GM21447 (cell line): ENCODE measurements around the gene FCGR2B.
A peak's percentile ranks its signal among the peaks of the same experiment; 100 is the strongest.
"Not testable (repeated sequence)": the region's sequence is repeated elsewhere in the genome, so short reads cannot be mapped to it uniquely, and the experiment has no call there.

Source experiments
- ATAC-seq: cut with Tn5 transposase; IDR thresholded peaks from one replicate; pipeline ENCODE4 v1.9.1; 2021; ENCODE audit not compliant: unreplicated experiment

FCGR2B gene

DNA sequence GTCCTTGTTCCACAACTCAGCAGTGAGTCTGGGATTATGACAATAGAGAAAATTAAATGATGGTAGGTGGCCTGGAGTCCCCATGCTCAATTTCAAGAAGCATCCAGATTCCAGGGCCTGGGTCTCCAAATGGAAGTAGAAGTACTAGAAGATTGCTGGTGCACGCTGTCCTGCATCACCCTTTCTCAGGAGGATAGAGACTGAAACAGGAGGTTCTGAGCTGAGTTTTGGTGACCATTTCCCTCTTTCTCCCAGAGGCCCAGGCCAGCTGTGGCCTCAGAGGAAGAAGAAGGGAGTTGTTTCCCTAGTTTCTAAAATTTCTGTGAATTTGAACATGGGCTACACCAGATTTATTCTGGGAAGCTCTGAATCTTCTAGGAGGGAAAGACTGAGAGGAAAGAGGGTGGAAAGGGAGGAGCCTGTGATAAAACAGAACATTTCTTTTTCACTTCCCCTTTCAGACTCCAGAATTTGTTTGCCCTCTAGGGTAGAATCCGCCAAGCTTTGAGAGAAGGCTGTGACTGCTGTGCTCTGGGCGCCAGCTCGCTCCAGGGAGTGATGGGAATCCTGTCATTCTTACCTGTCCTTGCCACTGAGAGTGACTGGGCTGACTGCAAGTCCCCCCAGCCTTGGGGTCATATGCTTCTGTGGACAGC is at the start of gene FCGR2B:
Gene FCGR2B, plus strand, starts transcription at position 460 of the 656 bp plus-strand sequence. Its CDS starts 99 bp downstream, at position 559.
- peak; percentile 65 for ATAC-seq

DNA sequence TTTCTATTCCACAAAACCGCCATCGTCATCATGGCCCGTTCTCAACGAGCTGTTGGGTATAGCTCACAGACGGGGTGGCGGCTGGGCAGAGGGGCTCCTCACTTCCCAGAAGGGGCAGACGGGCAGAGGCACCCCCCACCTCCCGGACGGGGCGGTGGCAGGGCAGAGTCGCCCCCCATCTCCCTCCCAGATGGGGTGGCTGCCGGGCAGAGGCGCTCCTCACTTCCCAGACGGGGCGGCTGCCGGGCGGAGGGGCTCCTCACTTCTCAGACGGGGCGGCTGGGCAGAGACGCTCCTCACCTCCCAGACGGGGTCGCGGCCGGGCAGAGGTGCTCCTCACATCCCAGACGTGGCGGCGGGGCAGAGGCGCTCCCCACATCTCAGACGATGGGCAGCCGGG is 46.5 kb upstream of the FCGR2B start:
- not testable (repeated sequence) for ATAC-seq

DNA sequence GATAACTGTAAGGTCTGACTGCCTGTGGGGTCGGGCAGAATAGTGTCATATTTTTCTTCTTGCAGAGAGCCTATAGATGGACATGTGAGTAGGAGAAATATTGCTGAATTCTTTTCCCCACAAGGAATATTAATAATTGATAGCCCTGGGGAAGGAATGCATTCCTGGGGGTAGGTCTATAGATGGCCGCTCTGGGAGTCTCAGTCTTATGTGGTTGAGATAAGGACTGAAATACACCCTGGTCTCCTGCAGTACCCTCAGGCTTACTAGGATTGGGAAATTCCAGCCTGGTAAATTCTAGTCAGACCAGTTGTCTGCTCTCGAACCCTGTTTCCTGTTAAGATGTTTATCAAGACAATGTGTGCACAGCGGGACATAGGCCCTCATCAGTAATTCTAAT is 44.4 kb upstream of the FCGR2B start:
- not testable (repeated sequence) for ATAC-seq

DNA sequence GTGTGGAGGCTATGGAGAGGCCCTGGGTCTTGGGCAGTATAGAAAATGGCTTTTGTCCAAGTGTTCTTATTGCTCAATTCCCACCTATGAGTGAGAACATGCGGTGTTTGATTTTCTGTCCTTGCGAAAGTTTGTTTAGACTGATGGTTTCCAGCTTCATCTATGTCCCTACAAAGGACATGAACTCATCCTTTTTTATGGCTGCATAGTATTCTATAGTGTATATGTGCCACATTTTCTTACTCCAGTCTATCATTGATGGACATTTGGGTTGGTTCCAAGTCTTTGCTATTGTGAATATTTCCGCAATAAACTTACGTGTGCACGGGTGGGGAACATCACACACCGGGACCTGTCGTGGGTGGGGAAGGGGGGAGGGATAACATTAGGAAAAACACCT is 42.5 kb upstream of the FCGR2B start:
- ATAC-seq, result not testable (repeated sequence)

DNA sequence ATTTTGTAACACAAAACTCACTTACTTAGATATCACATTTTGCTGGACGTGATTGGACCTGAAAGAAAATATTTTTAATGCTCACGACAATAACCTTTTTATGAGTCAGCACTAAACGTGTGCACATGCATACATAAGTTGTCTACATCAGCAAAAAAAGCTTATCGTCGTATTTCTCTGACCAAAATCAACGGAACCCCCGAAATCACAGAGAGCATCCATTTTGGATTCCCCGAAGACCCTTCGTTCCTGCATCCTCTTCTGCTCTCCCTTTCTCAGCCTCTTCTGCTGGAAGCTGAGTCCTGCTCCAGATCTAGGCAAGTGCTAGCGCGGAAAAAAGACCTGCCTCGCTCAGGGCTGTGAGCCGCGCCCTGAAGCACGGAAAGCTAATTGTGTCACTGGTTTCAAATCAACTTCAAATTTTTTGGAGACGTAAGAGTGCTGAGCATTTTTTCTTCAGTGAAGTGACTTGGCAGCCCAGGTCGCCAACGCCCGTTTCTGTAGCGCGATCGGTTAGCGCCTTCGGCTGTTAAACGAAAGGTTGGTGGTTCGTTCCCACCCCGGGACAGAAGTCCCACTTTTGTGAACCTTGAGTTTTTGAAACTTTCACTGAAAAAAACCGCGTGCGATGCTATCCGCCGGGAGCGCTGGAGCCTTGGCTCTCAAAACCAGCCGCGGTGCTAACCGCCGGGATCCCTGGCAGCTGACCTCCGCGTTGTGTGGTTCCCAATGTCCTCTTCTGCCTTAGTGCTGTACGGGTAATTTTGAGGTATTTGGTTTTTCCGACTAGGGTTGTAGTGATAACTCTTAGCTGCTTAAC is 41.6 kb upstream of the FCGR2B start:
- peak; percentile 43 for ATAC-seq

DNA sequence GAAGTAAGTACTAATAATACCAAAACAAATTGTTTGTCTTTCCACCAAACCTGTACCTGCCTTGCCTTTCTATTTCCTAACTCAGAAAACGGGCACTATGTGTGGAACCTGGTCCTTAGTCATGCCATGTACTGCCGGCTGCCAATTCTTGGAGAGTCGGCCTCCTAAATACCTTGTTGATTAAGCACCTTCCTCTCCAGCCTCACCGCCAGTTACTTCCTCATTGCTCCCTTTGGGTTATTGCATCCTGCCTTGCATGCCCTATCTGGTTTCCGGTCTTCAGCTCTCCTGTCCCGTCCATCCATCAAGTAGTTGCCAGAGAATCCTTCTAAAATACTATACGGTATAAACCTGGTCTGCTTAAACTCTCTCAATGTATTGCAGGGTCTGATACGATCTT is 40.9 kb upstream of the FCGR2B start:
- ATAC-seq, result peak; percentile 35

DNA sequence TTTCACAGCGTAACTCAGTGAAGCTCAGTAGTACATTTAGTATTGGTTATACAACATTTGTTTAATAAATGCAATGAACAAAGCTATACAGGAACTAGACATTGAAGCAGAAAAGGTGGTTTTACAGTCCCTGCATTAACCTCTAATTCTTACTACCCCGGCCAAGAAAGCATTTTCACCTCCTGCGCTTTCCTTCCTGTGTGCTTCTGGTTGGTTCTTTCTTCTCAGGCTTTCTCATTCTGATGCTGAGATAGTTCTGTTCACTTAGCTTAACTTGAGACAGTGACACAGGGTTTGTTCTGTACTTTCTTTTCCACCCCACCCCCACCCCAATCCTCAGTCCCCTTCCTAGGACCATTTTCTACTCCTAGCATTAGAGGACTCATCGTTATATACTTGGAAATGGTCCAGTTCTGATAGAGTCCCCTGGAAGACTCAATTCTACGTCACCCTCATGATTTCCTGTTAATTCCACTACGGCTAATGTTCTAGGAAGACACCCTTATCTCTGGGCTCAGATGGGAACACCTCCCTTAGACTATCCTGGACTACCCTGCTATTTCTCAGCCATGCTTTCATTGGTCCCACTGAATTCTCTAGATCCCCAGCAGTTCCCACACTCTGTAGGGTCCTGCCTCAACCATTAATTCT is 39.4 kb upstream of the FCGR2B start:
- ATAC-seq, result peak; percentile 37

DNA sequence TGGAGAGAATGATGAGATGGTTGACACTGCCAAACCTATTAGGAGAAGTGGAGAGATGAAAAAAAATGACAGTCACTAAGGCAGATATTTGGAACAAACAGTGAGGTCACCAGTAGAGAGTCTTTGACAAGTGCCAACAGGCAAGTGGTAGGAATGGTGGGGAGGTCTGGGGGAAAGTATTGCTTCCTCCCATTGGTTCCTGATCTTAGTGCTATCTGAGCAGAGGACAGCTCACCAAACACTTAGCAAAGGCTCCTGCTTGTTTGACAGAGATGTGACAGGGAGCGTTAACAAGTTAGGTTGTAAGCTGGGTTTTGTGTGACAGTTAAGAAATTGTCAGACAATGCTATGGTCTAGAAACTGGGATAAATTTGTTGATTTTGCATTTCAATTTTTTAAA is 38.3 kb upstream of the FCGR2B start:
- ATAC-seq, result not testable (repeated sequence)

DNA sequence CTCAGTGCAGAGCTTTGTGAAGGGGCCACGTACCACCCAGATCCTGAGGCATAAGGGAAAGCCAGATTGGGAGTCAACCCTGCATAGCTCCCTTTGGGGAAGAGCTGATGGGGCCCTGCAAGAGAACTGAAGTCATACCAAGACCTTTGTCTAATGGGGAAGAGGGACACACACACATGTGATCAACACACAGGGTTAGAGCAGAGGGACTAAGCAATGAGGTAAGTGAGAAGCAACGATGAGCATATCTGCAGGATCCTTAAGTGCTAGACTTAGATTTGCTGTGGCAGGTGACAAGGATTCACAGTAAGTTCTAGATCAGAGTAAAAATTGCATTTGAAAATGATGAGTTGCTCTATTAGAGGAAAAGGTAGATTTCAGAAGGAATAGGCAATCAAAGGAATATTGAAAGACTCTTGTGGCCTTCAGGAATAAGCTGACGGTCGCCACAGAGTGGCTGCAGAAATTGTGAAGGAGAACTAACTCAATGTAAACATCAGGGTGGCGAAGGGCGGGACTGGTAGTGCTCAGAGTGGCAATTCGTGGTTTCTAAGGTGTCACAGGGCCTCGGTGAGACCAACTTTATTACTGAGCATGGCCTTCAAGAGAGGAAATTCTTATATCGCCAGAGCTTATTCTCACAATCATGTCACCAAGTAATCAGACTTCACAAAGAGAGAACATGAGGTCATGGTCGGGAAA is 36.3 kb upstream of the FCGR2B start:
- not testable (repeated sequence) for ATAC-seq

DNA sequence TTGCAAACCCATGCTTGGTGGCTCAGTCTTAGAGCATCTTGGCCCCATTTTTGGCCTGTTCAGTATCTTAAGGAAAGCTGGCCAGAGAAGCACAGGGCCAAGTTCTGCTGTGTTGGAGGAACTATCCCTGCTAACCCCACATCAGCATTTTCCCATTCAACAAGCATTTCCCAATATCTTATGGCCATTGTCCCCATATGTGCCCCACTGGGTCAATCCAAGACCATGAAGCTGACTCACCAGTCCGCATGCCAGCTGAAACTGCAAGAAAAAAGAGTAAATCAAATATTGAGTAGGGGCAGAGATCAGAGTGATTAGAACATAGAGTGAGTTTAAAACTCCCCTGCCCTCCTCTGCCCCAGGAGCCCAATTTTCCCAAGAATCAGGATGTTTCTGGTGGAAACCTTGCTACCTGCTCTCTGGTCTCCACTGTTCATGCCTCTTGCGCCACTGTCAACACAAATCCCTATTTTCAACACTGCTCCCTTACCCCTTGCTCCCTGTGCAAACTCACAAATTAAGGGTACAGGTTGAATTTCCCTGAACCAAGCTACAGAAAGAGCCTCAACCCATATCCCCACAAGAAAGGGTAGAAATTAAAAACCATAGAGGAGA is 32.7 kb upstream of the FCGR2B start:
- ATAC-seq, result not testable (repeated sequence)

DNA sequence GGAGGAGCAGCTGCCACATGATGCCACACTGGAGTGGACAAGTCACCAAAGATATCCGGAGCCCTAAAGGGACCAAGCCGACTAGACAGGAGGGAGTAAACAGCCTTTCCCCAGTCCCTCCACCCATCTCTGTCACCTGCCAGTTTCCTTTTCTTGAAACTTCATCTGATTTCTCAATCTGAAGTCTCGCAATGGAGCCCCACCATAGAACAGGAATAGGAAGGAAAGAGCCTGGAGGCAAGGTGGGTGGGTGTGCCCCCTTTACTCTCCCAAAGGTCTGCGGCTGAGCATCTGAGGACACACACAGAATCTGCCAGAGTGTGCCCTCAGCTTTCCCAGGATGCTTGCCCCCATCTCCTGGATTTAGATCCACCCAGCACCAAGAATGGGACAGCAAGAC is 31.9 kb upstream of the FCGR2B start, which contains the start of gene FCGR3B:
Gene FCGR3B, minus strand, starts transcription at position 101 of the 400 bp plus-strand sequence. Its CDS starts 82 bp downstream, at position 19.
- ATAC-seq, result no peak

DNA sequence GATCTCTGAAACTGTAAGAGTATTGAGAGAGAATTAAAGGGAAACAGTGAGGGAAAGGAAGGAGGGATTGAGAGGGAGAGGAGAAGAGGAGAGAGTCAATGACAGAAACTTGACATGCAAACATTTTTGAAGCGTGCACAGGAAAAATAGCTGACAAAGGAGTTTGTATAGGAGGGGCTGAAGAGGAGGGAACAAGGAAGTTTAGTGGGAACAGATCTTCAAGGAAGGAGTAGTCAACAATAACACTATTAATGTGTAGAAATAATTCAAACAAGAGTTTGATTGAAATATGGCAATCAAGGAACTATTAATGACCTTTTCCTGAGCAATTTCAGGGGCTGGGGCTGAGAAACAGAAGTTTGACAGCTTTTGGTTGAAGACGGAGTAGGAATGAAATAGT is 27.9 kb upstream of the FCGR2B start:
- ATAC-seq, result not testable (repeated sequence)

DNA sequence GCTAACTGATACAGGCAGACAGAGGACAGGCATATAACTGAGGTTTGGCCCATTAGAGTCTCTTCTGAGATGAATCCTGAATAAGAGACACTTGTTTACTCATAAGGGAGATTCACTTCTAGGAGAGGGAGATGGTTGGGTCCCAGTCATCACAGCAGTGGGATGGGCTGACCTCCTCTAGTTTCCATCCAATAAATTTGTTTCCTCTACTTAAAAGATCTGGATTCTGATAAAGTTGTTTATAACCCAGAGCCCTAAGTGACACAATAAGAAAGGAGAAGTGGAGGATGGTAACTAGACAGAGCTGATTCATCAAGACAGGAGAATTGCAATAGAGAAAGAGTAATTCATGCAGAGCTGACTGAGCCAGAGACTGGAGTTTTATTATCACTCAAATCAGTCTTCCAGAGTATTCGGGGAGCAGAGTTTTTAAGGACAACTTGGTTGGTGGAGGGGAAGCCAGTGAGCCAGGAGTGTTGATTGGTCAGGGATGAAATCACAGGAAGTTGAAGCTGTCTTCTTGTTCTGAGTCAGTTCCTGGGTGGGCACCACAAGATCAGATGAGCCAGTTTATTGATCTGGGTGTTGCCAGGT is 26.7 kb upstream of the FCGR2B start:
- ATAC-seq, result not testable (repeated sequence)

DNA sequence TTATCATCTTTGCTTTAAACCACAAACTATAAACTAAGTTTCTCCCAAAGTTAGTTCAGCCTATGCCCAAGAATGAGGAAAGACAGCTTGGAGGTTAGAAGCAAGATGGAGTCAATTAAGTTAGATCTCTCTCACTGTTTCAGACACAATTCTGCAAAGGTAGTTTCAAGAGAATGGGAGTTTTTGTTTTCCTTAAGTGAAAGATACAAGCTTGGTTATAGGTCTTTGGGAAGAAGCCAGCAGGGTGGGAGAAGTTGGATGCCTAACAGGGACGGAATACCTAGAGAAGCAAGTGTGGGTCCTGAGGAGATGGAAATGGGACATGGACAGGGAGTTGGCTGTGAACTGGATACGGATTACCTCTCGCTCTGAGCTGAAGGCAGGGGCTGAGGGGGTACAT is 26.0 kb upstream of the FCGR2B start:
- ATAC-seq, result not testable (repeated sequence)

DNA sequence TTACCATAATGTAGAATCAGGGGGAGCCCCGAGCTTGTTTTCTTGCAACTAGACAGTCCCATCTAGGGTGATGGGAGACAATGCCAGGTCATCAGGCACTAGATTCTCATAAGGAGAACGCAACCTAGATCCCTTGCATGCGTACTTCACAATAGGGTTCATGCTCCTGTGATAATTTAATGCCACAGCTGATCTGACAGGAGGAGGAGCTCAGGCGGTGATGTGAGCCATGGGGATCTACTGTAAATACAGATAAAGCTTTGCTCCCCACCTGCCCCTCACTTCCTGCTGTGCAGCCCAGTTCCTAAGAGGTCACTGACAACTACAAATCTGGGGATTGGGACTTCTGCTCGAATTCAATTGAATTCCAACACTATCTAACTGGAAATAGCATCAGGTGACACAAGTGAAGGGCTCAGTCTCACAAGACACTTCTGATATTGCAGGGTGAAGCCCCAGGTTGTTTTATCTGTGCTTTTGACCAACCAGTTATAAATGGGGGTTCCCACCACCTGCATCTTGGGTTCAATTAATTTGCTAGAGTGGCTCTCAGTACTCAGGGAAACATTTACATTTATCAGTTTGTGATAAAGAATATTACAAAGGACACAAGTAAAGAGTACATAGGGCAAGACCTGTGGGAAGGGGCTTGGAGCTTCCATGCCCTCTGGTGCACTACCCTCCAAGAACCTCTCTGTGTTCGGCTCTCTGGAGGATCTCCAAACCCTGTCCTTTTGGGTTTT is 24.5 kb upstream of the FCGR2B start:
- not testable (repeated sequence) for ATAC-seq

DNA sequence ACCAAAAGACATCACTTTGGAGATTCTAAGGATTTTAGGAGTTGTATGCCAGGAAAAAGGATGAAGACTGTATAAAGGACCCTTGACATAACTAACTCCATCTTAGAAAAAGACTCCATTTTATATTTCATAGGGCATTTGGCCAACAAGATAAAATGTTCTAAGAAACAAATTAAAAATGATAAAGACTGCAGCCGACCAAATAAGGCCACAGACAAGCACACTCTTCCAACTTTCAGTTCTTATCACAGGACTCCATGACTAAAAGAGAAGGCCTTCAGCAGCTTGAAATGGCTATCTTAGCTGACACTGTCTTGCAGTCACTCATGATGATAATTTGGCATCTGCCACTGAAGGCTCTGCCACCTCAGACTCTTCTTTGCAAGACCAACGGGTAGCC is 23.7 kb upstream of the FCGR2B start:
- not testable (repeated sequence) for ATAC-seq

DNA sequence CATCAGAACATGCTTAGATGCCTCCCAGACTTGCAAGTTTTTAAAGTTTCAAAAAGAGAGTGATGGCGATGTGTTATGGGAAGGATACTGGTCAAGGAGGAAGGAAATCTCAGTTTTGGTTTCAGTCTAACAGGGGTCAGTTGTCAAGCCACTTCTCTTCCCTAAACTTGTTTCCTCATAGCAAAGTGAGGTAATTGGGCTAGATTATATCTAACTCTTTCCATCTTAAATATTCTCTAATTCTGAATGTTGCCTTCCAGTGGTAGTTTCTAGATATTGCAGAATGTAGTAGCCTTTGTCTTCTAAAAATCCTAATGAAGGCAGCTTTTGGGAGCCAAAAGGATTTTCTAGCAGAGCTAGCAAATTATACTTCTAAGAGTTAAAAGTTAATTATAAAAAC is 20.2 kb upstream of the FCGR2B start:
- ATAC-seq, result not testable (repeated sequence)

DNA sequence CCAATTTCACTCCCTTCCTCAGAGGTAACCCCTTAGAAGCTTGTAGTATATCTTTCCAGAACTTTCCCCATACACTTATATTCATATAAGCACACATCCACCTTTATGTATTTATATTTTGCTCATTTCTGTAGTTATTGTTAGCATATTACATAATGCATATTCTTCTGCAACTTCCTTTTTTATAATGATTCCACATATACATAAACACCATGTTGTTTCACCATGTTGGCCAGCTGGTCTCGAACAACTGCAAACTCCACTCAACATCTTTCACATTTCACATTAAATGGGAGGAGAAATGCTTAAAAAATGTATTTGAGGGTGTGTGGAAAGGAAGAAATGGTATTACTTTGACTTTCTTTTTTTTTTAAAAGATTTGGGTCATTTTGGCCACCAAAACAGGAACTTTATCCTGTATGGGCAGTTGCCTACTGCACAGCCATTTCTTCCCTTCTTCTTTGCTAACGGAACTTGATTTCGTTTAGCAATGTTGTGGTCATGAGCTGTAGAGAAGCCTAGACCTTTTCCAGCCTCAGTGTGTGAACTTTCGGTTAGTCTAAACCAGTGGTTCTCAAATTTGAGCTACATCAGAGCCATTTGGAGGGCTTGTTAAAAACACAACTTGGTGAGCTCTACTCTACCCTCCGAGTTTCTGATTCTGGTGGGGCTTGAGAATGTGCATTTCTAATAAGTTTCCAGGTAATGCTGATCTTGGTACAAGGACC is 19.3 kb upstream of the FCGR2B start:
- not testable (repeated sequence) for ATAC-seq

DNA sequence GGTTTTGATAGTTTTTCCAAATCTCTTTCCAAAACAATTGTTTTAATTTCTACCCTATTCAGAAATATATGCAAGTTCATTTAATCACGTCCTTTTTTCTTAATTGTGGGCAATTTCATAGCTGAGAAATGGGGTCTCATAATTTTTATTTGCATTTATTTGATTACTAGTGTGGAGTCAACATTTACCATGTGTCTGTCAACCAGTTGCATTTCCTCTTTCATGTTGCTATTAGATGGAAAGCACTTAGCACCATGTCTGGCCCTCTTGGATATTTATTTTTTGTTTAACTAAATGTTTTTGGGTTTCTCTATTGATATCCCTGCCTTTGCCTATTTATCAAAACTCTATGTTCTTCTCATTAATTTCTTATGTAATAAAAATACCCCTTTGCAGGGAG is 18.1 kb upstream of the FCGR2B start:
- not testable (repeated sequence) for ATAC-seq
